GM12892 (cell line): ENCODE measurements around the gene VWA2.

Experiments used
- POLR2A ChIP-seq: IDR thresholded peaks from 2 replicates; pipeline ENCODE4 v1.6.1; 2011; ENCODE audit warnings: low read depth, low read length, control low read depth
- POLR2AphosphoS5 ChIP-seq: IDR thresholded peaks from 2 replicates; pipeline ENCODE4 v1.6.1; 2011; ENCODE audit warnings: low read depth, low read length, control low read depth
- TAF1 ChIP-seq: IDR thresholded peaks from 2 replicates; pipeline ENCODE4 v1.6.1; 2011; ENCODE audit warnings: low read depth, mild to moderate bottlenecking, control low read depth, low read length, borderline replicate concordance

DNA sequence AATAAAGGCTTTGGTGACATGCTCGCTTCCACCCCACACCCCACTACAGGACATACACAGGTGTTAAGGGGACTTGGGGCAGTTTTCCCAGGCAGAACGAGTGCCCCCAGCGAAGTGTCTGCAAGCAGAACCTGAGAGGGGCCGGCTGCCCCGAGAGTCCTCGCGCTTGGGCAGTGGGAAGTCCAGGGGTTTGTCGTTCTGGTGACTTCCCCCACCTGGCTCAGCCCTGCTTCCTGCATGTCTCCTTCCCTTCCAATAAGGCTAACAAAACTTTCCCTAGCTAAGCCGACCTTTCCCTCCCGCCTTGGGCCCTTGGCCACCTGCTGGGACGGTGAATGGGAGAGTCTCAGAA is 916 bp downstream of the VWA2 start:
- TF ChIP-seq TAF1 (no peak), POLR2A (no peak), POLR2AphosphoS5 (no peak)
